ENCODE data around the gene CYP19A1. TPM values are rescaled to one million over a fixed set of nuclear protein-coding genes. Genes with fewer than 3 reads are reported as not detected.

Gene CYP19A1
- total and polyA plus RNA-seq, 2 donors (not counting 1 experiment from before 2014, with no cell fraction given), result not detected

DNA sequence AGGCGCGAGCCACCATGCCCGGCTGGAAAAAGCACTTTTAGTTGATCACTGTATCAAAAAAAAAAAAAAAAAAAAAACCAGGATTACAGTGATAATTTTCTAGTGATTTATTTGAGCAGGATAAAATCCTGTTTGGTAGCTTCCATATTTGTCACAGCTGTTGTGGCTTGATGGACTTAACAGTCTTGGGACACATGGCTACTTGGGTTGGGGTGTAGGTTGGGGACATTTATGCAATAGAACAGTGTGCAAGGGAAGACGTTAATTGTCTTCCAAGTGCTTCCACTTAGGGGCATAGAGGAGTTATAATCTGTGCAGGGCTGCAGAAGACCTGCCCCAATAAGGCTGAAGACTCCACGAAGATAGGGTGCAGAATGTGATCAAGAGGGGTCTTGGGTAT is 136.8 kb downstream of the CYP19A1 start:
- peaks cover 0 to 13% (median 3%) of the 10 kb centered on the region in 4 experiments for H3K27me3 ChIP-seq (replicated peaks in 1 of 4; ENCODE audit: control extremely low read depth in 1 of 4, control insufficient read depth in 3 of 4, insufficient read depth in 4 of 4, low read length in 3 of 4)
- H3K79me2 ChIP-seq (ENCODE audit: control insufficient read depth, insufficient read depth, low read length), result no peaks in the 10 kb centered on the region
- H3K36me3 ChIP-seq (replicated peaks in 1 of 2; ENCODE audit: control extremely low read depth in 1 of 2, control insufficient read depth in 1 of 2, extremely low read depth in 1 of 2, insufficient read depth in 2 of 2, low read length in 1 of 2), result no peaks in the 10 kb centered on the region
- no peaks in the 10 kb centered on the region for H3K4me1 Mint-ChIP-seq
- H3K9me3 Mint-ChIP-seq (ENCODE audit: insufficient read depth), result no peaks in the 10 kb centered on the region
- no peak for DNase-seq
- no peak overlapping the region for H3K9ac ChIP-seq (ENCODE audit: low read length)
- H3K27me3 Mint-ChIP-seq, result peaks cover 40% of the 10 kb centered on the region
- TF ChIP-seq, protein P1, sequence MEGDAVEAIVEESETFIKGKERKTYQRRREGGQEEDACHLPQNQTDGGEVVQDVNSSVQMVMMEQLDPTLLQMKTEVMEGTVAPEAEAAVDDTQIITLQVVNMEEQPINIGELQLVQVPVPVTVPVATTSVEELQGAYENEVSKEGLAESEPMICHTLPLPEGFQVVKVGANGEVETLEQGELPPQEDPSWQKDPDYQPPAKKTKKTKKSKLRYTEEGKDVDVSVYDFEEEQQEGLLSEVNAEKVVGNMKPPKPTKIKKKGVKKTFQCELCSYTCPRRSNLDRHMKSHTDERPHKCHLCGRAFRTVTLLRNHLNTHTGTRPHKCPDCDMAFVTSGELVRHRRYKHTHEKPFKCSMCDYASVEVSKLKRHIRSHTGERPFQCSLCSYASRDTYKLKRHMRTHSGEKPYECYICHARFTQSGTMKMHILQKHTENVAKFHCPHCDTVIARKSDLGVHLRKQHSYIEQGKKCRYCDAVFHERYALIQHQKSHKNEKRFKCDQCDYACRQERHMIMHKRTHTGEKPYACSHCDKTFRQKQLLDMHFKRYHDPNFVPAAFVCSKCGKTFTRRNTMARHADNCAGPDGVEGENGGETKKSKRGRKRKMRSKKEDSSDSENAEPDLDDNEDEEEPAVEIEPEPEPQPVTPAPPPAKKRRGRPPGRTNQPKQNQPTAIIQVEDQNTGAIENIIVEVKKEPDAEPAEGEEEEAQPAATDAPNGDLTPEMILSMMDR (IDR thresholded peaks at IDR 0.05), result no peak
- TF ChIP-seq EZH2 (IDR thresholded peaks at IDR 0.05; ENCODE audit: borderline replicate concordance, insufficient read depth, low read depth, low read length, poor library complexity, severe bottlenecking), result no peak
- 100% methylated on average over 1 of the region's 5 CpGs for WGBS (ENCODE audit: insufficient coverage)
- ATAC-seq (ENCODE audit: low read depth), result no peak
- CTCF ChIA-PET, result no interaction called here
- no peaks in the 10 kb centered on the region for H4K20me1 ChIP-seq (ENCODE audit: control insufficient read depth, insufficient read depth, low read length, poor library complexity, severe bottlenecking)
- no peak overlapping the region for H3K4me2 ChIP-seq (replicated peaks; ENCODE audit: low read depth, low read length, poor library complexity, severe bottlenecking)
- POLR2A ChIA-PET, result no interaction called here
- H3K27ac Mint-ChIP-seq, result no peak overlapping the region
- intact Hi-C loops (cut with micrococcal nuclease), result no loop called here
- H3K4me3 ChIP-seq (ENCODE audit: control extremely low read depth in 1 of 5, extremely low read depth in 1 of 5, insufficient read depth in 1 of 5, low read depth in 2 of 5, low read length in 4 of 5), result no peak overlapping the region
- H2AFZ ChIP-seq (ENCODE audit: insufficient read depth, low read depth, low read length, poor library complexity, severe bottlenecking), result no peak overlapping the region
- no peak overlapping the region for H3K27ac ChIP-seq (ENCODE audit: low read length in 2 of 2)
- no peaks in the 10 kb centered on the region for H3K4me1 ChIP-seq (ENCODE audit: control insufficient read depth in 2 of 2, insufficient read depth in 2 of 2, low read length in 2 of 2)
- no peaks in the 10 kb centered on the region for H3K9me3 ChIP-seq (ENCODE audit: control extremely low read depth in 1 of 3, control insufficient read depth in 2 of 3, insufficient read depth in 1 of 3, low read length in 2 of 3)
- no peak overlapping the region for H3K4me3 Mint-ChIP-seq

DNA sequence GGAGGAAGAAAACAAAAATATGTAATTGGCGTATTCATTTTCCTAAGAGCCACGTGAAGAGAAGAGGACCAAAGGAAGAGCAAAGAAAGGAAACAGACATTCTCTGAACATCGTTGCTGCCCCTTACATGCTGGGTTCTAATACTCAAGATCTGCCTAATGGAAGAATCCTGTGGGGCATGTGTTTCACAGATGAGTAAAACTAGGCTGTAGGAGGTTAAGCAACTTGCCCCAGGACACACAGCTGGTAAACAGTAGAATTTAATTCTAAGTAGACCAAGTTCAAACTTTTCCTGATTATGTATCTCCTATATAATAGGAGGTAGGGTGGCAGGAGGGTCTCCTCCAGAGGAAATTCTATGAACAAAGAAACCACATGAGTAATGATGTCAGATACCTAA is 137.6 kb downstream of the CYP19A1 start:
- Histone ChIP-seq H3K36me3 (replicated peaks in 1 of 2; ENCODE audit: control extremely low read depth in 1 of 2, control insufficient read depth in 1 of 2, extremely low read depth in 1 of 2, insufficient read depth in 2 of 2, low read length in 1 of 2) (no peaks in the 10 kb centered on the region), H2AFZ (ENCODE audit: insufficient read depth, low read depth, low read length, poor library complexity, severe bottlenecking) (no peak overlapping the region), H3K9ac (ENCODE audit: low read length) (no peak overlapping the region), H3K27me3 (replicated peaks in 1 of 4; ENCODE audit: control extremely low read depth in 1 of 4, control insufficient read depth in 3 of 4, insufficient read depth in 4 of 4, low read length in 3 of 4) (peaks cover 0 to 13% (median 3%) of the 10 kb centered on the region in 4 experiments), H3K4me1 (ENCODE audit: control insufficient read depth in 2 of 2, insufficient read depth in 2 of 2, low read length in 2 of 2) (no peaks in the 10 kb centered on the region), H3K79me2 (ENCODE audit: control insufficient read depth, insufficient read depth, low read length) (no peaks in the 10 kb centered on the region), H3K4me2 (replicated peaks; ENCODE audit: low read depth, low read length, poor library complexity, severe bottlenecking) (no peak overlapping the region), H3K27ac (ENCODE audit: low read length in 2 of 2) (no peak overlapping the region), H4K20me1 (ENCODE audit: control insufficient read depth, insufficient read depth, low read length, poor library complexity, severe bottlenecking) (no peaks in the 10 kb centered on the region), H3K4me3 (ENCODE audit: control extremely low read depth in 1 of 5, extremely low read depth in 1 of 5, insufficient read depth in 1 of 5, low read depth in 2 of 5, low read length in 4 of 5) (no peak overlapping the region), H3K9me3 (ENCODE audit: control extremely low read depth in 1 of 3, control insufficient read depth in 2 of 3, insufficient read depth in 1 of 3, low read length in 2 of 3) (no peaks in the 10 kb centered on the region)
- intact Hi-C loops (cut with micrococcal nuclease), result no loop called here
- no peak overlapping the region for H3K27ac Mint-ChIP-seq
- TF ChIP-seq EZH2 (IDR thresholded peaks at IDR 0.05; ENCODE audit: borderline replicate concordance, insufficient read depth, low read depth, low read length, poor library complexity, severe bottlenecking), result no peak
- TF ChIP-seq, protein P1 (IDR thresholded peaks at IDR 0.05), result no peak
- H3K27me3 Mint-ChIP-seq, result peaks cover 39% of the 10 kb centered on the region
- CTCF ChIA-PET, result no interaction called here
- WGBS (ENCODE audit: insufficient coverage), result 75% methylated on average over 2 of the region's 3 CpGs
- no peak for ATAC-seq (ENCODE audit: low read depth)
- POLR2A ChIA-PET, result no interaction called here
- no peaks in the 10 kb centered on the region for H3K4me1 Mint-ChIP-seq
- no peaks in the 10 kb centered on the region for H3K9me3 Mint-ChIP-seq (ENCODE audit: insufficient read depth)
- DNase-seq, result no peak
- no peak overlapping the region for H3K4me3 Mint-ChIP-seq
